Measurements from ENCODE around the gene LYPD6B. TPM values are rescaled to one million over a fixed set of nuclear protein-coding genes. Genes with fewer than 3 reads are reported as not detected.

LYPD6B gene
- total RNA-seq, 2 experiments from 2014 or later, result not detected

DNA sequence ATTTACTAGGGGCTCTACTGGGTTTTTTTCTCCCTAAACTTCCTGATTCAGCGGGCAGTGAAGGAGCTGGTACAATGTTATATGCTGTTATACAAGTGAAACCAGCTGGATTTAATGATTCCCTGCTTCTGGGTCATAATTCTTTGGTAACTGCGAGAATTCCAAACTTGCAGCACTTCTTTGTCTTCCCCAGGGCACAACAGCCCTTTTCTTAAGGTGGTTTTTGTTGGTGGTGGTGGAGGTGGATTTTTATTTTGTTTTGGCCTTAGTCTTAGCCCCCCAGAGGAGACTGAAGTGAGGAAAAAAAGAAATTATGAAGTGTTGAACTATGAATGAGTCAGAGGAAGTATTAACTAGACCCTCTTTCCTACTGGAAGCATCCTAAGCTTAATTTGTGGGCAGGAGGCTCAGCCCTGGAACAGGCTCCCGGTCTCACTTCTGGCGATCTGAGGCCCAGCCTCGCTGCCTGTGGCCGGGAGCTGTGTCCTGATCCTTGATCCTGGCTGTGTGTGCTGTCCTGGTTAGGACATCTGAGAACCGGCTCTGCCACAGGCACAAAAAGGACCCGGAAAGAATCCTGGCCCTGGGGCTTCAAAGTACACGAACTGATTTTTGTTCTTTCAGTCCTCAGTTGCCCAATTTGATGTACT is 141.9 kb downstream of the LYPD6B start:
- Mint-ChIP-seq H3K27me3 (ENCODE audit: low read depth) (no peaks in the 10 kb centered on the region), H3K36me3 (ENCODE audit: low read depth) (no peaks in the 10 kb centered on the region), H3K9me3 (ENCODE audit: insufficient read depth) (no peaks in the 10 kb centered on the region), H3K4me3 (no peak overlapping the region), H3K27ac (no peak overlapping the region), H3K4me1 (ENCODE audit: low read depth) (no peaks in the 10 kb centered on the region)
- ATAC-seq (no peak), DNase-seq (no peak)
- ChIA-PET CTCF (no interaction called here), POLR2A (no interaction called here)

- CTCF ChIA-PET, result no interaction called here
- Mint-ChIP-seq H3K27me3 (ENCODE audit: low read depth) (peaks cover 3% of the 10 kb centered on the region), H3K9me3 (ENCODE audit: insufficient read depth) (no peaks in the 10 kb centered on the region), H3K27ac (no peak overlapping the region), H3K36me3 (ENCODE audit: low read depth) (no peaks in the 10 kb centered on the region), H3K4me1 (ENCODE audit: low read depth) (no peaks in the 10 kb centered on the region), H3K4me3 (no peak overlapping the region)
- DNase-seq (no peak), ATAC-seq (no peak)
- POLR2A ChIA-PET, result no interaction called here
Measured at GRCh38 chr2:149183187-149183586, 144.7 kb downstream of the LYPD6B start.

GRCh38 chr2:149184991-149185390 is 146.5 kb downstream of the LYPD6B start:
- no peak for ATAC-seq
- Mint-ChIP-seq H3K4me3 (no peak overlapping the region), H3K9me3 (ENCODE audit: insufficient read depth) (no peaks in the 10 kb centered on the region), H3K4me1 (ENCODE audit: low read depth) (no peaks in the 10 kb centered on the region), H3K27ac (no peak overlapping the region), H3K27me3 (ENCODE audit: low read depth) (peaks cover 8% of the 10 kb centered on the region), H3K36me3 (ENCODE audit: low read depth) (no peaks in the 10 kb centered on the region)
- DNase-seq, result no peak
- ChIA-PET POLR2A (no interaction called here), CTCF (no interaction called here)

DNA sequence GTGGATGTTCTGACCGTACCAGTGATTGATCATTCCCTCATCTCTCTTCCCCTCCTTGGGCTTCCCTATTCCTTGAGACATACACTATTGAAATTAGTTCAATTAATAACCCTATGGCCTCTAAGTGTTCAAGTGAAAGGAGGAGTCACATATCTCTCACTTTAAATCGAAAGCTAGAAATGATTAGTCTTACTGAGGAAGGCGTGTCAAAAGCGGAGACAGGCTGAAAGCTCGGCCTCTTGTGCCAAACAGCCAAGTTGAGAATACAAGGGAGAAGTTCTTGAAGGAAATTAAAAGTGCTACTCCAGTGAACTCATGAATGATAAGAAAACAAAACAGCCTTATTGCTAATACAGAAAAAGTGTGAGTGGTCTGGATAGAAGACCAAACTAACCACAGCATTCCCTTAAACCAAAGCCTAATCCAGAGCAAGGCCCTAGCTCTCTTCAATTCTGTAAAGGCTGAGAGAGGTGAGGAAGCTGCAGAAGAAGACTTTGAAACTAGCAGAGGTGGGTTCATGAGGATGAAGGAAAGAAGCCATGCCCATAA is 147.5 kb downstream of the LYPD6B start:
- no peaks in the 10 kb centered on the region for H3K36me3 Mint-ChIP-seq (ENCODE audit: low read depth)
- no peaks in the 10 kb centered on the region for H3K4me1 Mint-ChIP-seq (ENCODE audit: low read depth)
- POLR2A ChIA-PET, result no interaction called here
- no peak overlapping the region for H3K27ac Mint-ChIP-seq
- CTCF ChIA-PET, result no interaction called here
- peaks cover 8% of the 10 kb centered on the region for H3K27me3 Mint-ChIP-seq (ENCODE audit: low read depth)
- ATAC-seq (no peak), DNase-seq (no peak)
- H3K4me3 Mint-ChIP-seq, result no peak overlapping the region
- H3K9me3 Mint-ChIP-seq (ENCODE audit: insufficient read depth), result no peaks in the 10 kb centered on the region

DNA sequence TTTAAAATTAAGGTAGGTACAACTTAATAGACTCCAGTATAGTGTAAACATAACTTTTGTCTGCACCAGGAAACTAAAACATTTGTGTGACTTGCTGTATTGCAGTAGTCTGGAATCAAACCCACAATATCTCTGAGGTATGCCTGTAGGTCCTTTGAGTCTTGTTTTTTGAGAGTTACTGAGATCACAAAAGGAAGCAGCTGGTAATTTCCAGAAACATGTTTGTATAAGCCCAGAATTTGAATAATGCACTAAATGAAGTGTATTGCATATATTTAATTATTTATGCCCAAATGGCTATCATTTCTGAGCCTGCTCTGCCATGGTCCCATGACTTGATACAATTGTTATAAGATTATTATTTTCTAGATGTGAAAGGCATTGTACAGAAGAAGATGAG is 148.6 kb downstream of the LYPD6B start:
- Mint-ChIP-seq H3K27me3 (ENCODE audit: low read depth) (peaks cover 8% of the 10 kb centered on the region), H3K36me3 (ENCODE audit: low read depth) (no peaks in the 10 kb centered on the region), H3K4me3 (no peak overlapping the region), H3K4me1 (ENCODE audit: low read depth) (no peaks in the 10 kb centered on the region), H3K27ac (no peak overlapping the region), H3K9me3 (ENCODE audit: insufficient read depth) (no peaks in the 10 kb centered on the region)
- DNase-seq (no peak), ATAC-seq (no peak)
- POLR2A ChIA-PET, result no interaction called here
- CTCF ChIA-PET, result no interaction called here

- Mint-ChIP-seq H3K27ac (no peak overlapping the region), H3K27me3 (ENCODE audit: low read depth) (peaks cover 8% of the 10 kb centered on the region), H3K4me1 (ENCODE audit: low read depth) (no peaks in the 10 kb centered on the region), H3K9me3 (ENCODE audit: insufficient read depth) (no peaks in the 10 kb centered on the region), H3K36me3 (ENCODE audit: low read depth) (no peaks in the 10 kb centered on the region), H3K4me3 (no peak overlapping the region)
- ChIA-PET CTCF (no interaction called here), POLR2A (no interaction called here)
- ATAC-seq, result no peak
- DNase-seq, result no peak
Measured at GRCh38 chr2:149188291-149188690, 149.8 kb downstream of the LYPD6B start.

DNA sequence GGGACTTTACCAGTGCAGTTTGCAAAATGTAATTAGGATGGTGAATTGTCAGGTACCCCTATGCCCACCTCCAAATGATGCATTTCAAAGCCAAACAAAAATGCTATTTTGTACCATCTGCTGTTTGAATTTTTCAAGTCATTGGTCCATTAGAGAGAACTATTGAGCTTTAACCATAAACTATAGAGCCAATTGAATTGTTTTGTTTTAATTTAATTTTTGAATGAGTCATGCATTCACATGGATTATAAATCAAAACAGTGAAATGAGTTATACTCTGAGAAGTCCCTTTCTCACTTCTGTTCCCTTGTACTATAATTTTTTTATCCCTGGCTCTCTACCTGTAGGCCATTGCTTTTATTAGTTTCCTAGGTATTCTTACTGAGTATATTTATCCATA is 151.3 kb downstream of the LYPD6B start:
- no peak for DNase-seq
- CTCF ChIA-PET, result no interaction called here
- no peak overlapping the region for H3K27ac Mint-ChIP-seq
- H3K4me3 Mint-ChIP-seq, result no peak overlapping the region
- H3K9me3 Mint-ChIP-seq (ENCODE audit: insufficient read depth), result no peaks in the 10 kb centered on the region
- ATAC-seq, result no peak
- no peaks in the 10 kb centered on the region for H3K36me3 Mint-ChIP-seq (ENCODE audit: low read depth)
- H3K27me3 Mint-ChIP-seq (ENCODE audit: low read depth), result peaks cover 8% of the 10 kb centered on the region
- no peaks in the 10 kb centered on the region for H3K4me1 Mint-ChIP-seq (ENCODE audit: low read depth)
- POLR2A ChIA-PET, result no interaction called here

DNA sequence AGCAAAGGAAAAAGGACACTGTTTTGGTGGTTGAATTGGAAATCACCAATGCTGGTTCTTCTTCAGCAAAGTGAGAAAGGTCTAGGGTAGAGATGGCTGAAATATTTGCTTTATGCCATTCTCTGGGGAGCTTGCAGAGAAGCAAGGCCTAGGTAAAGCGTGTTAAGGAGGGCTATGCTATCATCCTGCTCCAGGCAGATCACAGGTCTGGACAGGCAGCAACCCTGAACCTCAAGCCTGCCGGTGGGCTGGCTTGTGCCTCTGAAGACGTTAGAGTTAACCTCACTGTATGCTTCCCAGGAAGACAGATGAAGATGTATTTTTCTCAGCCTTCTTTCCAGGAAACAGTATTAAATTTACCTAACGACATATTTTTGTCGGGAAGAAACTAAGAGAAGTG is 153.4 kb downstream of the LYPD6B start:
- POLR2A ChIA-PET, result no interaction called here
- CTCF ChIA-PET, result no interaction called here
- Mint-ChIP-seq H3K9me3 (ENCODE audit: insufficient read depth) (no peaks in the 10 kb centered on the region), H3K27me3 (ENCODE audit: low read depth) (peaks cover 8% of the 10 kb centered on the region), H3K36me3 (ENCODE audit: low read depth) (no peaks in the 10 kb centered on the region), H3K27ac (no peak overlapping the region), H3K4me3 (no peak overlapping the region), H3K4me1 (ENCODE audit: low read depth) (no peaks in the 10 kb centered on the region)
- DNase-seq, result no peak
- no peak for ATAC-seq

DNA sequence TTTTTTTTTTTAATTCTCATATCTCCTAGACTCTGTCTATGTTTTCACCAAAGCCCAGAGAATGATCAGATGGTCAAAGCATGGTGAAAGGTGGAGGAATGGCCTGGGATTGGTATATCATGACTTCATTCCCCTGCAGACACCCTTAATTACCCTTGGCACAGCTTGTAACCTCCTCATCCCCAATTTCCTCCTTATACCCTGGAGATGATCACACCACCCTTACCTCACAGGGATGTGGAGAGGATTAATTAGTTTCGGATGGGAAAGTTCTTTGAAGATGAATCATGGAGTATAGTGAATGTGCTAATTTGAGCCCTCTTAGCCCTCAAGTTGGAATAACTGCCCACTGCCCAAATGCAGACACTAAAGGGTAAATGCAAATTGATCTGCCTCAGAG is 153.9 kb downstream of the LYPD6B start:
- Mint-ChIP-seq H3K9me3 (ENCODE audit: insufficient read depth) (no peaks in the 10 kb centered on the region), H3K4me1 (ENCODE audit: low read depth) (no peaks in the 10 kb centered on the region), H3K27ac (no peak overlapping the region), H3K27me3 (ENCODE audit: low read depth) (peaks cover 8% of the 10 kb centered on the region), H3K36me3 (ENCODE audit: low read depth) (no peaks in the 10 kb centered on the region), H3K4me3 (no peak overlapping the region)
- ATAC-seq (no peak), DNase-seq (no peak)
- ChIA-PET POLR2A (no interaction called here), CTCF (no interaction called here)

- no peak overlapping the region for H3K27ac Mint-ChIP-seq
- H3K27me3 Mint-ChIP-seq (ENCODE audit: low read depth), result peaks cover 2% of the 10 kb centered on the region
- CTCF ChIA-PET, result no interaction called here
Measured at GRCh38 chr2:149200109-149200520, 161.6 kb downstream of the LYPD6B start.

DNA sequence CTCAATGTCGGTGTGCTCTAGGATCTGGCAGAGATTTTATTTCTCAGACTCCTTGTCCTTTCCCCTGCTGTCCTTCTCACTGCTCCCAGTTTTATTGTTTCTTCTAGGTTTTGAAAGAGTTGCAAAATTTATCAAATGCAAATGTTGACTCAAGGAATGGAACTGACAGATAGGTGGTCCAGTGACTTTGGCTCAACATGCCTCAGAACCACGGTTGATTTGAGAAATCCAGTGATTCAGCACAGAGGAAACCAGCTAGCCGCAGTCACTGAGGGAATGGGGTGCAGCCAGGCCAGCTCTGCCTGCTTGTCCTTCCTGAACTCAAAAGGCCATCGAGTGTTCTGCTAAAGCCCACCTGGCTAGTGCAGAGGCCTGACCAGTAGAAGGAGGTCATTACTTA is 166.2 kb downstream of the LYPD6B start:
- H3K36me3 Mint-ChIP-seq (ENCODE audit: low read depth), result no peaks in the 10 kb centered on the region
- H3K27me3 Mint-ChIP-seq (ENCODE audit: low read depth), result peaks cover 8% of the 10 kb centered on the region
- H3K4me1 Mint-ChIP-seq (ENCODE audit: low read depth), result no peaks in the 10 kb centered on the region
- H3K9me3 Mint-ChIP-seq (ENCODE audit: insufficient read depth), result no peaks in the 10 kb centered on the region
- ChIA-PET CTCF (no interaction called here), POLR2A (no interaction called here)
- ATAC-seq (no peak), DNase-seq (no peak)
- H3K27ac Mint-ChIP-seq, result no peak overlapping the region
- H3K4me3 Mint-ChIP-seq, result no peak overlapping the region

More at GRCh38 chr2:149200109-149200520, 161.6 kb downstream of the LYPD6B start:
- Mint-ChIP-seq H3K36me3 (ENCODE audit: low read depth) (no peaks in the 10 kb centered on the region), H3K4me3 (no peak overlapping the region), H3K9me3 (ENCODE audit: insufficient read depth) (no peaks in the 10 kb centered on the region), H3K4me1 (ENCODE audit: low read depth) (no peaks in the 10 kb centered on the region)
- ATAC-seq (no peak), DNase-seq (no peak)
- POLR2A ChIA-PET, result no interaction called here

DNA sequence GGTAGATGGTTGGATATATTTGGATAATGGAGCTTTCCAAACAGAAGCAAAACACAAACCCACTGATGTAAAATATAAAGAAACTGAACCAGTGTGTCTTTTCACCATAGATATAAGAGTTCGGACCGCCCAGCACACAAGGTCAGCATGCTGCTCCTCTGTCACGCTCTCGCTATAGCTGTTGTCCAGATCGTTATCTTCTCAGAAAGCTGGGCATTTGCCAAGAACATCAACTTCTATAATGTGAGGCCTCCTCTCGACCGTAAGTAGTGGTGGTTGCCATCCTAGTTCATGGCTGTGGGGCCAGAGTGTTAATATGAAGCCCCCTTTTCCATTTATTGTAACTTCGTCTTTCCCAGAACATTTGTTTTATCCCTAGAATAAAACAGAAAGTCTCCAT is 166.6 kb downstream of the LYPD6B start:
- ChIA-PET CTCF (no interaction called here), POLR2A (no interaction called here)
- peaks cover 8% of the 10 kb centered on the region for H3K27me3 Mint-ChIP-seq (ENCODE audit: low read depth)
- no peaks in the 10 kb centered on the region for H3K9me3 Mint-ChIP-seq (ENCODE audit: insufficient read depth)
- no peaks in the 10 kb centered on the region for H3K4me1 Mint-ChIP-seq (ENCODE audit: low read depth)
- ATAC-seq (no peak), DNase-seq (no peak)
- no peak overlapping the region for H3K4me3 Mint-ChIP-seq
- no peaks in the 10 kb centered on the region for H3K36me3 Mint-ChIP-seq (ENCODE audit: low read depth)
- H3K27ac Mint-ChIP-seq, result no peak overlapping the region

DNA sequence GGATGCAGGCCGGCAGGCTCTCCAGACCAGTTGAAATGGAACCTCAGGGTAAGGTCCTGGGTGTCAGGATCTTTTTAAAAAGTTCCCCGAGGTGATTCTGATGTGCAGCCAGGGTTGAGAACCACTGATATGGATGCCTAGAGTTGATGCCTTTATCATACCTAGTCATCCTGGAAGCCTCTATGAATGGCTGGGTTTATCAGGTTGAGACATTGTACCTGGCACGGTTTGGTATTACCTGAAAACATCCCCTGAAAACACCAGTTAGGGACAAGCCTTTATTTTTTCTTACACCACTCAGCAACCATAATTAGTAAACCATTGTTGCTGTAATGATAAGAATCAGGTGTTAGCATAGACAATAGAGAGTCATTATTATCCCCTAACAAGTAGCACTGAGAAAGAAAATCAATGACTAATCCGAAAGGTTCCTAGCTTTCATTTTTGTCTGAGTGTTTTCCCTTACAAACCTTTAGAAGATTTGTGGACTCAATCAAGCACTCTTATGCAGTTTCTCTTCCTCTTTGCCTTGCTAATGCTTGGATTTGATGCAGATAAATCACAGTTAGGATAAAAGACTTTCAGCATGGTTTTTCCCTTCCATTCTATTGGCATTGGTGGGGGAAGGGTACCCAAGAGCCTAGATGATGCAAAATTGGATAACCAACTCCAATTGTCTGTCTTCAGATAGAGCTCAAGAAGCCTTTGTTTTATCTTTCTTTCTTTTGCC is 175.4 kb downstream of the LYPD6B start:
- Mint-ChIP-seq H3K36me3 (ENCODE audit: low read depth) (no peaks in the 10 kb centered on the region), H3K27me3 (ENCODE audit: low read depth) (peaks cover 4% of the 10 kb centered on the region), H3K9me3 (ENCODE audit: insufficient read depth) (no peaks in the 10 kb centered on the region), H3K4me3 (no peak overlapping the region), H3K4me1 (ENCODE audit: low read depth) (no peaks in the 10 kb centered on the region), H3K27ac (no peak overlapping the region)
- ATAC-seq, result no peak
- ChIA-PET CTCF (no interaction called here), POLR2A (no interaction called here)
- DNase-seq, result no peak
